Measurements from ENCODE around the gene GSS.

The GSS gene

DNA sequence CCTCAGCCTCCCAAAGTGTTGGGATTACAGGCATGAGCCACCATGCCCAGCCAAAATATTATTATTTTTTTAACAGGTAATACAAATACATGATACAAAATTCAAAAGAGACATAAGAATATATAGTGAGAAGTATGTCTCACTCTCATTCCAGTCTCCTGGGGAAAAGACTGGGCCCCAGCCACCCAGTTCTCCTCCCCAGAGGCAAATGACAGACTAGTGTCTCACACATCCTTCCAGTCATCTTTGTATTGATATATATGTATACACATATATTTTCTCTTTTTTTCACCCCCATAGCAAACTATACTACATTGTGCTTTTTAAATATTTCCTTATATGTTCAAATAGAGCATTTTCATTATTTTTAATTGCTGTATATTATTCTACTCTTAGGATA, 8.3 kb downstream of the GSS start:
- in situ Hi-C loops (cut with HindIII; ENCODE audit: low sequenced_read_pairs), result no loop called here

DNA sequence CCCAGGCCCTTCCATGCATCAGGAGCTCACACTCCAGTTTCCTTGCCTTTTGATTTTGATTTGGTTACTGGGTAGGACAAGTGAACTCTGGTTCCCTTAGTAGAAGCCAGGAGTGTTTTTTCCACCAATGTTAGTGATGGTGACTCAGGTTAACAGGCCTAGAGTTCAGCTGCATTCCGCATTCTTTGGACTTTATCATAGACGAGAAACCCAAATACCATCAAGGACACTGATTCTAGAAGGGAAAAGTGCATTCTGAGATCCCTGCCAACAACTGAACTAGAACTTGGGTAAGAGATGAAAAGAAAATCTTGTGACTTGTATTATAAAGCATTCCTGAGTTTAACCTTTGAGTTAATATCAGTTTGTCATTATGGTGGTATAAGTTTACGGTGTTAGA, 8.9 kb downstream of the GSS start:
- in situ Hi-C loops (cut with HindIII; ENCODE audit: low sequenced_read_pairs), result no loop called here

DNA sequence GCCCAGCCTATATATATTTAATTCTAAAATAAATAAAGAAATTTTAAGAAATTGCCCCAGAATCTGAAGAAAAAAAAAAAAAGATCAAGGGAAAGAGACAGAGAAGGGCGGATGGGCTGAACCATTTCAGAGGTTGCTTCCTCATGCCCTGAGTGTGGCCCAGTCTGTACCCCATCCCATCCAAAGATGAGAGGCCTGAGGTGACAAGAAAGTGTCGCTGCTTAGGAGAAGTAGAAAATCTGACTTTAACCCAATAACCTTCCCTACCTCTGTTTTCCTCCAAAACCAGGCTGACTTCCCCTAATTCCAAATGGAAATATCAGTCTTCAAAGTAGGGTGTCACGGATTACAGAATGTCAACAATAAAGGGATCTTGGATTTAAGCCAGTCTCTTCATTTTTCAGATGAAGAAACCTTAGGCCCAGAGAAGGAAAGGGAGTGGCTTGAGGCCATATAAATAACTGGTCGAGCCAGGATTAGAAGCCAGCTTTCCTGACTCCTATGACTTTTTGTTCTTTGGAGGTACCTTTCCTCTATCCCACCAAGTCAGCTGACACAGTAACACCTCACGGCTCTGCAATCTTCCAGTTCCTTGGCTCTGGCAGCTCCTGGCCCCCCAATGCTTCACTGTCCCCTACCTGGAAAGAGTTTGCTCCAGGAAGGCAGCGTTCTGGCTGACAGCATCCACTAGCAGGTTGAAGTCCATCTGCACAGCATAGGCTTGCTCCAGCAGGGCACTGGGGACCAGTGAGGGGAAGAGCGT, 10.1 kb downstream of the GSS start:
- in situ Hi-C loops (cut with HindIII; ENCODE audit: low sequenced_read_pairs), result no loop called here

DNA sequence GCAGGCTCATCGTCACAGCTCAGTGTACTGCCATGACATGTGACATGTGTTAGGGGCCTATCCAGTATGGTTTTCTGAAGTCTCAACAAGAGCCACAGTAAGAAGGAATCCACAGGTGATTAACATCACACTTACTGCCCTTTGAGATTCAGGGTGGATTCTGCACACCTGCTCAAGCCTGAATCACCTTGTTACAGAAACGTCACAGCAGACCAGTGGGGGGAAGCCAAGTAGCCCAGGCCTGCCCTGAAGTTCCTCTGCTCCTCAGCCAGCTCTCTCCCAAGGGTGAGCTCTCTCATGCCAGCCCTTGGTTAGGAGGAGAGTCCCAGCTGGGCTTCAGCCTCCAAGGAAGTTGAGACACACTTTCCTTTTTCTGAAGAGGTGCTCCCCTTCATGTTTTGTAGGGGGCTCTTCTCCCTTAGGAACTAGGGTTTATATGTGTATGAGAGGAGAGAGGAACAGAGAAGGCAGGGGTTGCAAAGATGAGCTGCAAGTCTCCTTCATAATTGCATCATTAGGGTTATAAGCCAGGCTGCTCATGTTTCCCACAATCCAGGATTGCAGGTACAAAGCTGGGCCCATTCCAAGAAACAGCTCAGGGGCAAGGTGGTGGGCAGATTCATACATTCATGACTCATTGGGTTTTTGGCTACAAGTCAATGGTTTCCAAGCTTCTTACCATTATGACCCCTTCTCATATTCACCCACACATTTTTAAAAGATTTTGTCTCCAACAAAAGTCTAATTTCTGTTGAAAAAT, 11.6 kb downstream of the GSS start:
- in situ Hi-C loops (cut with HindIII; ENCODE audit: low sequenced_read_pairs), result no loop called here

DNA sequence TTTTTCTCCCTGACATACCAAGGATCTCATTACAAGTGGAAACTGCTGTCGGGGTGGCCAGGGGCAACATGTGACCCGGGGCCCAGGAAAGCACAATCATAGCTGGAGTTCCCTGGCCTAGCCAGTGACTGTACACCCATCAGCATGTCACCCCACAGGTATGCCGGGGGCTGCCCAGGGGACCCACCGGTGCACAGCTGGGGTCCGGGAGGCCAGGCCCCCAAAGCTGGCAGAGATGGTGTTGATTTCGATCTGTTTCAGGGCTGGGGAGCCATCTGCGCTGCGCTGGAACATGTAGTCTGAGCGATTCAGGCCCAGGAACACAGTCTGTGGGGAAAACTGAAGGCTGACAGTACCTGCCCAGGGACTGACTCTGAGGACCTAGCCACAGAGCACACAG, 13.3 kb downstream of the GSS start:
- in situ Hi-C loops (cut with HindIII; ENCODE audit: low sequenced_read_pairs), result no loop called here

DNA sequence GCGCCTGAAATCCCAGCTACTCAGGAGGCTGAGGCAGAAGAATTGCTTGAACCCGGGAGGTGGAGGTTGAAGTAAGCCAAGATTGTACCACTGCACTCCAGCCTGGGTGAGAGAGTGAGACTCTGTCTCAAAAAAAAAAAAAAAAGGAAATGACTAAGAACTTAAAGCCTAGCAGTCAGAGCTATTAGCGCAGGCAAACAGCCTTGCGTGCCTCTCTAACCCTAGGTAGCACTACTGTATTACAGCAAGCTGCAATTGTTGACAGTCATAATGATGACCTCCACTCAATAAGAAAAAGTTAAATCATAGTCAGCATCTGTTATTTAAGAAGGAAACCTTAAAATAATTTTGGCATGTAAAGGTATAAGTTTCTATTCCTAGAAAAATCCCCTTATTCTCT, 14.4 kb downstream of the GSS start:
- in situ Hi-C loops (cut with HindIII; ENCODE audit: low sequenced_read_pairs), result no loop called here

DNA sequence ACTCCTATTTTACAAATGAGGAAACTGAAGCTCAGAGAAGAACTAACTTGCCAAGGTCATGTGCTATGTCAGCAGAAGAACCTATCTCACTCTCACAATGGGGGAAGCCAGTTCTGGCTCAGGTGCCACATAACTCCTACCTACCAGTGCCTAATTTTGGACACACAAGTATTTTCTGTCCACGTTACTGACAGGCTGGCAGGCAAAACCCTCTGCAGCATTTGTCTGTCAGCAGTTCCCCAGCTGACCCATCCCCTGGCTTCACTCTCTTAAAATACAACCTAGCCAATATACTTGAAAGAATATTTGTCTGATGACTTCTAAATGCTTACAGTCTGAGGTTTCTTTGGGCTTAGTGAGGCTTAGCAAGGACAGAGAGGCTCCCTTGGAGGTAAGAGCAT, 15.5 kb downstream of the GSS start:
- in situ Hi-C loops (cut with HindIII; ENCODE audit: low sequenced_read_pairs), result no loop called here

DNA sequence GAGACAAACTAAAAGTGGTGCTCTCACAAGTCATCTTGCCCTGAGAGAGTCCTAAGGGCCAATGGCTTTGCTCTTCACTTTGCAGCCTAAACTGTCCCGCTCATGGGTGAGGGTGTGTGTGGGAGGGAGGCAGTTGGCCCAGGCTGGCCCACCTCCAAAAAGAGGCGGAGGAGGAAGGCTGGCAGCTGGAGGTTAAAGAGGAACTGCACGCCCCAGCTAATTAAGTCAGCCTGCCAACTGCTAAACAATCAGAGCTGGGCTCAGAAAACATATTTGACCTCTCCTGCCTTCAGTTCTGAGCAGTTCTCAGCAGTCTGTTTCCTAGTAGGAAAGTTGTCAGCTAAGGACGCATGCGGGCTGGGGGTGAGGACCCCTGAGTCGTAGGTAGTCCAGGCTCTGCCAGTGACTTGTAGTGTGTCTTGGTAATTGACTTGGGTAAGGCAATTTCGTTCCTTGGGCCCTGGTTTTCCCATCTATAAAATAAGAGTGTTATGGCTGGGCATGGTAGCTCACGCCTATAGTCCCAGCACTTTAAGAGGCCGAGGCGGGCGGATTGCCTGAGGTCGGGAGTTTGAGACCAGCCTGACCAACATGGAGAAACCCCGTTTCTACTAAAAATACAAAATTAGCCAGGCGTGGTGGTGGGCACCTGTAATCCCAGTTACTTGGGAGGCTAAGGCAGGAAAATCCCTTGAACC, 17.0 kb downstream of the GSS start:
- in situ Hi-C loops (cut with HindIII; ENCODE audit: low sequenced_read_pairs), result no loop called here

DNA sequence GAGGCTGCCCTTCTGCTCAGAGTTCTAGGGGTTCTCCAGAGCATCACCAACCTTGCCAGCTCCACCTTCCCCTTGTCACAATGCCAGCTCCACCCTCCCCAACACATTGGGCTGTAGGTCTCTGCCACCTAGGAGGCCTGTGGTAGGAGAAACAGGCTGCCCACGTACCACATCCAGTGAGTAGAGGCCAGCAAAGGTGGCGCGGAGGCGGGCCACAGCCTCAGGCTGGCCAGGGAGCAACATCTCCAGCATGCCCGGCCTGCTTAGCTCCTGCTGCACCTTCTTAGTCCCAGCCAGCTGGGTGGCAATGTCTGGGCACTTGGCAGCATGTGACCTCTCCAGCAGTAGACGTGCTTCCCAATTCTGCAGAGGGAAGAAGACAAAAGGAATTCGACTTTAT, 23.8 kb downstream of the GSS start:
- in situ Hi-C loops (cut with HindIII; ENCODE audit: low sequenced_read_pairs), result no loop called here

DNA sequence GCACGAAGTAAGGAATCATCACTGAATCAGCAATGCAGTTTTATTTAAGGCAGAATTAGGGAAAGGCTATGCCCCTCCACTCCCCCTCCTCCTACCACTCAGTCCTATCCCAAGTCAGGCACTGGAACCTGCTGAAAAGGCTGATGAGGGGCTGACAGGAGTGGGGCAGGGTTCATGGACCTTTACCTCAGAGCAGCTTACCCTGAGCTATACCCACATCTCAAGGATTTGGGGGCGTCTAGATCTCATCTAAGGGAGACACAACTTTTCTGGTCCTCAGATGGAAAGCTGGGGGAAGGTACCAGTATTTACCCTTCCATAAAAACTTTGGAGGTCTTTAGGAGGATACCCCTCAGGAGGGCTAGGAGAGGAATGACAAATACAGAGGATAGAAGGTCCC, 27.2 kb downstream of the GSS start:
- in situ Hi-C loops (cut with HindIII; ENCODE audit: low sequenced_read_pairs), result no loop called here

DNA sequence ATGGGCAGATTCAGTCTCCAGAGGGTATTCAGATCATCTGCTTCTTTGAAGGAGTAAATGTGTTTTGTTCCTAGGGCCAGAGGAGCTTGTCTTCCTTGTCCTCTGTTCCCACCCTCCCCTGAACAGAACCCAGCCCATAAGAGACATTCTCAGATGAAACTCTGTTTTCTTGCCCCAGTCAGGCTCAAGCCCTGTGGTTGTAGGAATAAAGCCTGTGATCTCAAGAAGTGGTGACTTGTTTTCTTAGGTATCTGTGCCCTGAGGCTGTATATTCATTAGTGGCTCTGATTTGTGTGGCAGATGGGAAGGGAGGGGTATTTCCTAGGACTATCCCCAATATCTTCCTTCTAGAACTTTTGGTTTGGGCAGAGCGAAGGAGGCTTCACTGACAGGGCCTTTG, 27.9 kb downstream of the GSS start:
- in situ Hi-C loops (cut with HindIII; ENCODE audit: low sequenced_read_pairs), result no loop called here

DNA sequence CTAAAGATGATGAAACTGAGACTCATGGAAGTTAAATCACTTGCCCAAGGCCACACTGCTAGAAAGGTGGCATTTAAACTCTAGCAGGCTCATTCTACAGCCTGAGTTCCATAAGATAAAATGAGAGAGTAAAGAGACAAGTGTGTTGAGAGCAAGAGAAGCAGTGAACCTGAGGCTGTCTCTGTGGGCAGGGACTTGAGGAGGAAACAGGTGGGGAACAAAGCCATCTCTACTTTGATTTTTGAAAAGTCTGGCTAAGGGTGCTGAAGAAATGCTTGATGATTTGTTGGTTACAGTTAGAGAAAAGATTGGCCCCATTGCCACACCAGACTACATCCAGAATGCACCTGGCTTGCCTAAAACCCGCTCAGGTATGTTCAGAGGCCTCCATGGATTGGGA, 29.0 kb downstream of the GSS start:
- in situ Hi-C loops (cut with HindIII; ENCODE audit: low sequenced_read_pairs), result no loop called here

DNA sequence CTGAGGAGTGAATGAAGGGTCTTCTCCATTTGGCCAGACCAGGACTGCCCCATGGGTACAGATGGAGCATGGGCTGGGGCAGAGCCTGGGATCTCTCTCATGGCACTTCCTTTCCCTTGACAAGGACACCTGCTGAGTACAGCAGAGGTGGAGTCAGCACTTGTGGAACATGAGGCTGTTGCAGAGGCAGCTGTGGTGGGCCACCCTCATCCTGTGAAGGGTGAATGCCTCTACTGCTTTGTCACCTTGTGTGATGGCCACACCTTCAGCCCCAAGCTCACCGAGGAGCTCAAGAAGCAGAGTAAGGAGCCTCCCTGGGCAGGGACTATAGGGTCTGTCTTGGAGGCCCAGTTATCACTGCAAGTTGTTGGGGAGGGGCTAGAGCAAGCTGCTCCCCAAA, 29.6 kb downstream of the GSS start:
- in situ Hi-C loops (cut with HindIII; ENCODE audit: low sequenced_read_pairs), result no loop called here

DNA sequence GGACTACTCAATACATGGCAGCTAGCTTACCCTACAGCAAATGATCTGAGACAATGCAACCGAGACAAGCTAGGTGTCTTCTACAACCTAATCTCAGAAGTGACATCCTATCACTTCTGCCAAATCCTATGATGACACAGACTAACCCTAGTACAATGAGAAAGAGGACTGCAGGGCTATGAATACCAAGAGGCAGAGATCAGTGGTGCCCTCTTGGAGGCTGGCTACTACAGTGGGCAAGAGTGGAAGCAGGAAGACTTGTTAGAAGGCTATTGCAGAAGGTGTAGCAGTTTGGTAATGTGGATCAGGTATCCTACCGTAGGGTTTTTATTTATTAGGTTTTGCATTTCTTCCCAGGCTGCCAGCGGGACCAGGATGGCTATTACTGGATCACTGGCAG, 30.3 kb downstream of the GSS start:
- in situ Hi-C loops (cut with HindIII; ENCODE audit: low sequenced_read_pairs), result no loop called here

DNA sequence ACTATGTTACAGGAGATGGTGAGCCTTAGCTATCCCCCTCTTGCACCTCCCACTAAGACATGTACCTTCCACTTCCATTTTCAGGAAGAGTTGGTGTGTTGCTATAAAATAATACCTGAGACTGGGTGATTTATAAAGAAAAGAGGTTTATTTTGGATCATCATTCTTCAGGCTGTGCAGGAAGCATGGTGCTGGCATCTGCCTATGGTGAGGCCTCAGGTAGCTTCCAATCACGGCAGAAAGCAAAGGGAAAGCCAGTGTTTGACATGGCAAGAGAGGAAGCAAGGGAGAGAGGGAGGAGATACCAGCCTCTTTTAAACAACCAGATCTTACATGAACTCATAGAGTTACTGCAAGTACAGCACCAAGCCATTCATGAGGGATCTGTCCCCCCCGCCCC, 32.2 kb downstream of the GSS start:
- in situ Hi-C loops (cut with HindIII; ENCODE audit: low sequenced_read_pairs), result loop anchor here (25.0 kb wide), 1 partner anchor 114 kb away; no protein-coding TSS in a partner anchor

DNA sequence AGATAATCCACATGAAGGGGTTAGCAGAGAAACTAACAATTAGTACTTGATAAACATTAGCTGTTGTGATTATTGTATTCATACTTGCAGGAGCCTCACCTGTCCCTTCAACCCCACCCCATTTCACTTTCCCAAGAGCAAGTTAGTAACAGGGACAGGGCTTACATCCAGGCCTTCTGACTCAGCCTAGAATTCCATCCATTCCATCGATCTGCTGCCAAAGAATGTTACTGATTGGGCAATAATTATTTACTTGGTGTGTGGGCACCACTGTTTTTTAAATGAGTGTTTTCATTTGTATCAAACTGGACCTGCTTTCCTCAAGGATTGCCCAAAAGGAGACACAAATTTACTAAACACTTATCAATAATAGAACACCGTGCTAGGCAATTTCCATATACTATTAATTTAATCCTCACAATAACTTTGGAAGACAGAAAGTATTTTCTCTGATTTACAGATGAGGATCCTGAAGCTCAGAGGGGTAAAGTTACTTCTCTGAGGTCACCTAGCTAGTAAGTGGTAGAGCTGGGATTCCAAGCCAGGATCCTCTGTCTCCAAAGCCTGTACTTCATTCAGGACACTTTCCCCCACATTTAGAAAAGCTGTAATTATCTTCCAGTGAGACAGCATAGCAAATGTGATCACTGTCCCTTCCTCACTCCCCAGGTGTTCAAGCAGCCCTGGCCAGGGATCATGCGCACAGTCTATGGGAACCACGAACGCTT, 32.8 kb downstream of the GSS start:
- in situ Hi-C loops (cut with HindIII; ENCODE audit: low sequenced_read_pairs), result loop anchor here (25.0 kb wide), 1 partner anchor 114 kb away; no protein-coding TSS in a partner anchor

DNA sequence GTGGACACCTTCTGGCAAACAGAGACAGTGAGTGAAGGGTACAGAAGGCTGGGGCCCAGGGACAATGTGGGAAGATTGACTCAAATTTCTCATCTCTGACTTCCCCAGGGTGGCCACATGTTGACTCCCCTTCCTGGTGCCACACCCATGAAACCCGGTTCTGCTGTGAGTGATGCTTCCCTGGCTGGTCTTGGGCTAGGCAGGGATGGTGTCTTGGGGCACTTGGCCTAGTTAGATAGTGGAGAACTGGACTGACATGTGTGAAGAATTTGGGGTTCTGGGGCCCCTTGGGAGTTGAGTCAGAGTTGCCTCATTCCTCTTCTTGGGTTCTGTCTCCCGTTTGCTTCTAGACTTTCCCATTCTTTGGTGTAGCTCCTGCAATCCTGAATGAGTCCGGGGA, 34.2 kb downstream of the GSS start:
- in situ Hi-C loops (cut with HindIII; ENCODE audit: low sequenced_read_pairs), result loop anchor here (25.0 kb wide), 1 partner anchor 116 kb away; no protein-coding TSS in a partner anchor

DNA sequence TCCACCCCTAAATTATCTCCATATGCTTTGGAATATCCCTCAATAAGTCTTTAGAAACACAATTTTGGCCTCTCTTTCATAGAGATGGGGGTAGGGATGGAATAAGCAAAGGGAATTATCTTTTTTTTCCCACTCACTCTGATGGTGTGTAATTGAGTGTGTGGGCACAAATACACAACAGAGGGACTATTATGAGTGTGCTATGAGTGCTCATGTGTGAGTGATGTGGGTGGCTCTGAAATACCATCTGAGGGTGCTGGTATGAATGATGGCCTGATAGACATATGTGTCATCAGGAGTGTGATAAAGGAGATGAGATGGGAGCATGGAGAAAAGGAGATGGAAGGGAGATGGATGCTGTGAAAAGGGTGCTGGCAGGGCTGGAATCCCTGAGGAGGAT, 35.6 kb downstream of the GSS start:
- in situ Hi-C loops (cut with HindIII; ENCODE audit: low sequenced_read_pairs), result loop anchor here (25.0 kb wide), 1 partner anchor 117 kb away; no protein-coding TSS in a partner anchor

DNA sequence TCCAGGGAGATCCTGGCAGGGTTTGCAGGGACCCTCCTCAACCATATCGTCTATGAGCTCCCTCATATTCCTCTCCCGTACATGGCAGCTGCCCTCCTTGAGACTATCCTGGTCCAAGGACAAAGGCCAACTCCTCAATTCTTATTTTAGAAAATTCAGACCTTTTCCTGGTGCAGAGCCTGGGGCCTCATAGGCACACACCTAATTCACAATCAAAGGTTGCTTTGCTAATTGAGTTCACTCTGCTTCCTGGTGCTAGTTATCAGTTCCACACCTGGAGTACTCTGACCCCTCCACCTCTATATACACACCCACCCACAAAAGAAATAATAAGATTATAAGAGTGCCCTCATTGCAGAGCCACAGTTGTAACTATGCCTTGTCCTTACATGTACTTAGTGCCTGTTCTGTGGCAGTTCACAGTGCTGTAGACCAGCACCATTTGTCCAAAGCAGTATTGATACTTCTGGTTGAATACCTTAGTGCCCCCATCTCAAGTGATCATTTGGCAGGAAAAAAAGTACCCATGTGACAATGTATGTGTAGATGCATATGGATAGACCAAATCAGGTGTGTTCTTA, 38.7 kb downstream of the GSS start:
- in situ Hi-C loops (cut with HindIII; ENCODE audit: low sequenced_read_pairs), result loop anchor here (25.0 kb wide), 1 partner anchor 120 kb away; no protein-coding TSS in a partner anchor

DNA sequence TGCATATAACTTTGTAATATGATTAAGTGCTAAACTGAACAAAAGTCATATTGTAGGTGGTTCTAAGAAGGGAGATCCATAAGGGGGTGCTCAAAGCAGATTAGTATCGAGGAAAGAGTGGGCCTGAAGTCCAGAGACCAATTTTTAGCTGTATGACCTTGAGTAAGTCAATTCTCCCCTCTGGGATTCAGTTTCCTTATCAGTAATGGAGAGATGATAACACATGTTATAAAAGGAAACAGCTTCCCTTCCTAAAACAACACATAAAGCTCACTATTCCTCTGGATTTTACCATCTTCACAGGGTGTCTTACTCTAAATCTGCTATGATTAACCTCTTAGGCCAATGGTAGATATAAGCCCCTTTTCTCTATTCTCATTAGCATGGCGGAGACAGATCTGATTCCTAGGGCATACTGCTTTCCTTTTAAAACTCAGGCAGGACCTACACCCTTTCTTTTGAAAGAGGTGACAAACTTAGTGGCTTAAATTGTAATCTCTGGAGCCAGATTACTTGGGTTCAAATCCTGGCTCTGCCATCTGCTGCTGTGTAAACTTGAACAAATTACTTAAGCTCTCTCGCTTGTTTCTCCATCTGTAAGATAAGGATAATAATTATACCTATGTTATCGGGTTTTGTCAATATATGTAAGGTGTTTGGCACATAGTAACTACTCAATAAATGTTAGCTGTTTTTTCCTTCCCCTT, 39.7 kb downstream of the GSS start:
- in situ Hi-C loops (cut with HindIII; ENCODE audit: low sequenced_read_pairs), result loop anchor here (25.0 kb wide), 1 partner anchor 121 kb away; no protein-coding TSS in a partner anchor
